ENCODE results near the gene PHKA2.

GRCh38 chrX:18962329-18962728, 21.6 kb downstream of the PHKA2 start:
- TF ChIP-seq CTCF (IDR thresholded peaks at IDR 0.05 in 8 of 11, conservative IDR thresholded peaks at IDR 0.05 in 3 of 11) (no peak), POLR2AphosphoS5 (IDR thresholded peaks at IDR 0.05) (no peak)
